ENCODE measurements around the gene TMEM86A.

Gene TMEM86A

GRCh38 chr11:18703001-18703763 is 4.6 kb downstream of the TMEM86A start:
- CTCF ChIA-PET: no interaction called here
- DNase-seq (ENCODE audit: extremely low spot score): no peak
- POLR2A ChIA-PET: no interaction called here
- no peak for TF ChIP-seq FOXA1 (IDR thresholded peaks at IDR 0.05)

GRCh38 chr11:18704045-18704645 is 5.6 kb downstream of the TMEM86A start:
- DNase-seq (ENCODE audit: extremely low spot score): no peak
- ChIA-PET POLR2A (interaction anchor here (1.4 kb wide), 2 partner anchors 17 to 177 kb away, joined by 3 to 7 read pairs; partner anchors contain the start of gene TSG101), CTCF (interaction anchor here (1.1 to 1.4 kb wide), 2 partner anchors 18 to 27 kb away, joined by 3 to 5 read pairs; no protein-coding TSS in a partner anchor)
- TF ChIP-seq ZNF384 (IDR thresholded peaks at IDR 0.05) (no peak), LEF1 (IDR thresholded peaks at IDR 0.05; ENCODE audit: borderline replicate concordance) (no peak), BHLHE40 (IDR thresholded peaks at IDR 0.05; ENCODE audit: borderline replicate concordance) (no peak), CTBP1 (IDR thresholded peaks at IDR 0.05; ENCODE audit: borderline replicate concordance) (no peak), FOXA1 (IDR thresholded peaks at IDR 0.05) (no peak), NFRKB (IDR thresholded peaks at IDR 0.05) (no peak), PKNOX1 (IDR thresholded peaks at IDR 0.05) (no peak), FOXM1 (IDR thresholded peaks at IDR 0.05; ENCODE audit: borderline replicate concordance) (no peak), L3MBTL2 (conservative IDR thresholded peaks at IDR 0.05) (no peak), ELF4 (IDR thresholded peaks at IDR 0.05) (no peak), ARNT (IDR thresholded peaks at IDR 0.05) (no peak), HDGF (IDR thresholded peaks at IDR 0.05; ENCODE audit: borderline replicate concordance) (no peak), FOXK2 (IDR thresholded peaks at IDR 0.05) (no peak), SP1 (IDR thresholded peaks at IDR 0.05) (no peak), TARDBP (IDR thresholded peaks at IDR 0.05) (no peak), SUZ12 (IDR thresholded peaks at IDR 0.05) (no peak)

- DNase-seq (ENCODE audit: extremely low spot score): no peak
- ChIA-PET CTCF (interaction anchor here (1.1 to 1.4 kb wide), 2 partner anchors 17 to 27 kb away, joined by 3 to 5 read pairs; no protein-coding TSS in a partner anchor), POLR2A (interaction anchor here (1.4 kb wide), 2 partner anchors 16 to 178 kb away, joined by 3 to 7 read pairs; partner anchors contain the start of gene TSG101)
- TF ChIP-seq FOXM1 (IDR thresholded peaks at IDR 0.05; ENCODE audit: borderline replicate concordance): no peak
Observed at GRCh38 chr11:18704698-18705097, 6.1 kb downstream of the TMEM86A start.

DNA sequence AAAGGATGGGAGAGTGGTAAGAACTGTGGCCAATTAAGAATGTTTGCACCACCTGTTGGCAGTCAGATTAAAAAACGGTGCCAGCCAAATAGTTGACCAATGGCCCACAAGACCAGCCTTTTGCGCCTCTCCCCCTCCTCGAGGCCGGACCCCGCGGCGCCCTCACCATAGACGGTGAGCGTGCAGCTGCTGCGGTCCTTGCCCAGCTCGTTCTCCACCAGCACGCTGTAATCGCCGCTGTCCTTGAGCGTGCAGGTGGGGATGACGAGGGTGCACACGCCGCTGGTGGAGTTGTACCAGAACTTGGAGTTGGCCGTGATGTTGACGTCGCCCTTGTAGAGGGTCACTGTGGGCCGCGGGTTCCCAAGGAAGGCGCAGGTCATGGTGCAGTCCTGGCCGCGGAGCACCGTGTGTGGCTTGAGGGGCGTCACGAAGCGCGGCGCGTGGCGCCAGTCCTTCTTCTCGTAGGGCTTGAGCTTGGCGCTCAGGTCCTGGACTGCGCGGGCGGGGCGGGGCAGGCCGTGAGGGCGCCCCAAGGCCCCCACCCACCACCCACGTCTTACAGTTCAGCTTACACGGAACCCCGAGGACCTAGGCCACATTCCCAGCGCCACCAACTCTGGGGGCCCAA is 7.2 kb downstream of the TMEM86A start:
- CTCF ChIA-PET: no interaction called here
- no peak for DNase-seq (ENCODE audit: extremely low spot score)
- TF ChIP-seq CTBP1 (IDR thresholded peaks at IDR 0.05; ENCODE audit: borderline replicate concordance): no peak
- TF ChIP-seq ZNF384 (IDR thresholded peaks at IDR 0.05): no peak
- TF ChIP-seq FOXK2 (IDR thresholded peaks at IDR 0.05): no peak
- TF ChIP-seq ARNT (IDR thresholded peaks at IDR 0.05): no peak
- TF ChIP-seq SP1 (IDR thresholded peaks at IDR 0.05): no peak
- no peak for TF ChIP-seq FOXA1 (IDR thresholded peaks at IDR 0.05)
- TF ChIP-seq SUZ12 (IDR thresholded peaks at IDR 0.05): no peak
- POLR2A ChIA-PET: no interaction called here

- no peak for DNase-seq (ENCODE audit: extremely low spot score)
- CTCF ChIA-PET: no interaction called here
- TF ChIP-seq L3MBTL2 (conservative IDR thresholded peaks at IDR 0.05) (no peak), FOXK2 (IDR thresholded peaks at IDR 0.05) (no peak)
- POLR2A ChIA-PET: no interaction called here
Observed at GRCh38 chr11:18706330-18707243, 8.0 kb downstream of the TMEM86A start.

DNA sequence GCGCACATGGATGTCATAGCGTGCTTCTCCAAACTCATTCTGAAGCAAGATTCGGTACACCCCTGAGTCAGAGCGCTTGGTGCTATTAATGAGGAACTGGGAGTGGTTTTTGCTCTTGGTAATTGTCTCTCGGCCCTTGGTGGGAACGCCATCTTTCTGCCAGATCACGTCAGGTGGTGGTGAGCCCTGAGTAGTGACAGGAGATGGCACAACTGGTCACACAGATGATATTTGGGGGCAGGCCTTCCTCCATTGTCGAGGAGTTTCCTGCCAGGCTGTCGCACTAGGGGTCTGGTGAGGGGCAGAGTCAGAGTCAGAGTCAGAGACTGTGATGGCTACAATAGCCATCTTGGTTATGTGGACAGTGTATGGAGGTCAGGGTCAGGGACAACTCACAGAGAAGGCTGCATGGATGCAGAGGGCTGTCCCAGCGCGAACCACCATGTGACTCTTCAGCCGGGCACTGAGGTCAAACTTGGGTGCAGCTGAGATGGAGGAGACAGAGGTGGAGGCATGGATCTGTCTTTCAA is 9.3 kb downstream of the TMEM86A start:
- ChIA-PET CTCF (no interaction called here), POLR2A (no interaction called here)
- no peak for DNase-seq (ENCODE audit: extremely low spot score)
- TF ChIP-seq HDGF (IDR thresholded peaks at IDR 0.05; ENCODE audit: borderline replicate concordance) (no peak), ZNF384 (IDR thresholded peaks at IDR 0.05) (no peak), FOXM1 (IDR thresholded peaks at IDR 0.05; ENCODE audit: borderline replicate concordance) (no peak), CTBP1 (IDR thresholded peaks at IDR 0.05; ENCODE audit: borderline replicate concordance) (no peak), LEF1 (IDR thresholded peaks at IDR 0.05; ENCODE audit: borderline replicate concordance) (no peak), SP1 (IDR thresholded peaks at IDR 0.05) (no peak), FOXA1 (IDR thresholded peaks at IDR 0.05) (no peak), BHLHE40 (IDR thresholded peaks at IDR 0.05; ENCODE audit: borderline replicate concordance) (no peak), FOXK2 (IDR thresholded peaks at IDR 0.05) (no peak), ARNT (IDR thresholded peaks at IDR 0.05) (no peak), L3MBTL2 (conservative IDR thresholded peaks at IDR 0.05) (no peak), TARDBP (IDR thresholded peaks at IDR 0.05) (no peak), NFRKB (IDR thresholded peaks at IDR 0.05) (no peak), SUZ12 (IDR thresholded peaks at IDR 0.05) (no peak), ELF4 (IDR thresholded peaks at IDR 0.05) (no peak), PKNOX1 (IDR thresholded peaks at IDR 0.05) (no peak)

Measured in HEK293T (cell line).